ENCODE measurements around the gene KLF17. TPM values are rescaled to one million over a fixed set of nuclear protein-coding genes. Genes with fewer than 3 reads are reported as not detected.
"Not testable (repeated sequence)": the region's sequence is repeated elsewhere in the genome, so short reads cannot be mapped to it uniquely, and the experiment has no call there.

The KLF17 gene
- total RNA-seq, 2 donors from 2014 or later, result 0.92 TPM; not detected in 1

DNA sequence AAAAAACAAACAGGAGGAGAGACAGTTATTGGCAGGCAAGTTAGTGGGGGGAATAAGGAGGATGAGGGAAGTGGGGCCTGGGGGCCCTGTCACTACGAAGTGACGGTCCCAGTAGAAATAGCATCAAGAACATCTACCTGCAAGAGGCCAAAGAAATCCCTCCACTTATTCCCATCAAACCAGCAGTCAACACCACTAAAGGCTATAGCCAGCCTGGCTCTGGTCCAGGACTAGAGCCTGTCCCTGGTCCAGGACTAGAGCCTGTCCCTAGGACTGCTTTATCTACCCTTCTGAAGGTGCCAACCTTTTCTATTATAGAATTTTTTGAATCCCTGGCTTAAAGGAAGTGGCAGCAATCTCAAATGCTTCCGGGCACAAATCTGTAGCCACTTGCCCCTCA, 19.6 kb downstream of the KLF17 start:
- no peaks in the 10 kb centered on the region for H3K4me1 ChIP-seq (ENCODE audit: control insufficient read depth in 1 of 2, low read depth in 2 of 2)
- TF ChIP-seq, protein P1, sequence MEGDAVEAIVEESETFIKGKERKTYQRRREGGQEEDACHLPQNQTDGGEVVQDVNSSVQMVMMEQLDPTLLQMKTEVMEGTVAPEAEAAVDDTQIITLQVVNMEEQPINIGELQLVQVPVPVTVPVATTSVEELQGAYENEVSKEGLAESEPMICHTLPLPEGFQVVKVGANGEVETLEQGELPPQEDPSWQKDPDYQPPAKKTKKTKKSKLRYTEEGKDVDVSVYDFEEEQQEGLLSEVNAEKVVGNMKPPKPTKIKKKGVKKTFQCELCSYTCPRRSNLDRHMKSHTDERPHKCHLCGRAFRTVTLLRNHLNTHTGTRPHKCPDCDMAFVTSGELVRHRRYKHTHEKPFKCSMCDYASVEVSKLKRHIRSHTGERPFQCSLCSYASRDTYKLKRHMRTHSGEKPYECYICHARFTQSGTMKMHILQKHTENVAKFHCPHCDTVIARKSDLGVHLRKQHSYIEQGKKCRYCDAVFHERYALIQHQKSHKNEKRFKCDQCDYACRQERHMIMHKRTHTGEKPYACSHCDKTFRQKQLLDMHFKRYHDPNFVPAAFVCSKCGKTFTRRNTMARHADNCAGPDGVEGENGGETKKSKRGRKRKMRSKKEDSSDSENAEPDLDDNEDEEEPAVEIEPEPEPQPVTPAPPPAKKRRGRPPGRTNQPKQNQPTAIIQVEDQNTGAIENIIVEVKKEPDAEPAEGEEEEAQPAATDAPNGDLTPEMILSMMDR (IDR thresholded peaks at IDR 0.05), result no peak
- H3K9me3 ChIP-seq, result no peaks in the 10 kb centered on the region
- no peak for ATAC-seq (ENCODE audit: insufficient number of reproducible peaks, low FRiP score, low read depth)
- H3K27ac ChIP-seq, result no peak overlapping the region
- no peak overlapping the region for H3K4me3 ChIP-seq
- no peaks in the 10 kb centered on the region for H3K36me3 ChIP-seq
- DNase-seq (ENCODE audit: low spot score), result no peak
- H3K27me3 ChIP-seq (replicated peaks; ENCODE audit: insufficient read depth), result no peaks in the 10 kb centered on the region

DNA sequence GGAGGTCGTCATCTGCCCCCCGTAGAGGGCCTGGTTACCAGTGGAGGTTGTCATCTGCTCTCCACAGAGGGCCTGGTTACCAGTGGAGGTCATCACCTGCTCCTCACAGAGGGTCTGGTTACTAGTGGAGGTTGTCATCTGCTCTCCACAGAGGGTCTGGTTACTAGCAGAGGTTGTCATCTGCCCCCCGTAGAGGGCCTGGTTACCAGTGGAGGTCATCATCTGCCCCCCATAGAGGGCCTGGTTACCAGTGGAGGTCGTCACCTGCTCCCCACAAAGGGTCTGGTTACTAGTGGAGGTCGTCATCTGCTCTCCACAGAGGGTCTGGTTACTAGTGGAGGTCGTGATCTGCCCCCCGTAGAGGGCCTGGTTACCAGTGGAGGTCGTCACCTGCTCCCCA, 20.9 kb downstream of the KLF17 start:
- not testable (repeated sequence) for H3K36me3 ChIP-seq; H3K27me3 ChIP-seq (replicated peaks; ENCODE audit: insufficient read depth); DNase-seq (ENCODE audit: low spot score); H3K4me1 ChIP-seq (ENCODE audit: control insufficient read depth in 1 of 2, low read depth in 2 of 2); H3K4me3 ChIP-seq; H3K27ac ChIP-seq; ATAC-seq (ENCODE audit: insufficient number of reproducible peaks, low FRiP score, low read depth); H3K9me3 ChIP-seq

DNA sequence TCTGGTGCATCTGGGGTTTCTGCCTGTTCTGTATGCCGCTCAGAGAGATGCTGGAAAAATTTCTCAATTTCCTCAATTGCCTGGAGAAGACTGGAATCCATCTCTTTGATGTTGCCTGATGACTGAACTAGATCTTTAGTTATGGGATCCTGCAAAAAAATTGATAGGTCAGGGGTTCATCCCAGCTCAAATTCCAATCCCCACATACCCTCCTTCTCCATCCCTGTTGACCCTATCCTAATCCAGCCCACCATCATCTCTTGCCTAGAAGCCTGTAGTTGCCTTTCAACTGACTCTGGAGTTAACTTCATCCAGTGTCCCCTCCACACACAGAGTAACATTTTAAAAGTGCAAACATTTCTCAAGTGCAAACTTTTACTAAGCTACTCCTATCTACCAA, 22.9 kb downstream of the KLF17 start, which contains the start of gene KLF18:
KLF18 (minus strand) TSS at position 101 of the 400 bp plus-strand sequence; CDS start at position 101, 0 bp downstream.
- H3K4me1 ChIP-seq (ENCODE audit: control insufficient read depth in 1 of 2, low read depth in 2 of 2), result no peaks in the 10 kb centered on the region
- DNase-seq (ENCODE audit: low spot score), result no peak
- TF ChIP-seq, protein P1 (IDR thresholded peaks at IDR 0.05), result no peak
- no peak for ATAC-seq (ENCODE audit: insufficient number of reproducible peaks, low FRiP score, low read depth)
- H3K36me3 ChIP-seq, result no peaks in the 10 kb centered on the region
- peaks cover 10% of the 10 kb centered on the region for H3K9me3 ChIP-seq
- H3K4me3 ChIP-seq, result no peak within 1 kb of the TSS
- H3K27ac ChIP-seq, result no peak within 1 kb of the TSS
- H3K27me3 ChIP-seq (replicated peaks; ENCODE audit: insufficient read depth), result no peaks in the 10 kb centered on the region

DNA sequence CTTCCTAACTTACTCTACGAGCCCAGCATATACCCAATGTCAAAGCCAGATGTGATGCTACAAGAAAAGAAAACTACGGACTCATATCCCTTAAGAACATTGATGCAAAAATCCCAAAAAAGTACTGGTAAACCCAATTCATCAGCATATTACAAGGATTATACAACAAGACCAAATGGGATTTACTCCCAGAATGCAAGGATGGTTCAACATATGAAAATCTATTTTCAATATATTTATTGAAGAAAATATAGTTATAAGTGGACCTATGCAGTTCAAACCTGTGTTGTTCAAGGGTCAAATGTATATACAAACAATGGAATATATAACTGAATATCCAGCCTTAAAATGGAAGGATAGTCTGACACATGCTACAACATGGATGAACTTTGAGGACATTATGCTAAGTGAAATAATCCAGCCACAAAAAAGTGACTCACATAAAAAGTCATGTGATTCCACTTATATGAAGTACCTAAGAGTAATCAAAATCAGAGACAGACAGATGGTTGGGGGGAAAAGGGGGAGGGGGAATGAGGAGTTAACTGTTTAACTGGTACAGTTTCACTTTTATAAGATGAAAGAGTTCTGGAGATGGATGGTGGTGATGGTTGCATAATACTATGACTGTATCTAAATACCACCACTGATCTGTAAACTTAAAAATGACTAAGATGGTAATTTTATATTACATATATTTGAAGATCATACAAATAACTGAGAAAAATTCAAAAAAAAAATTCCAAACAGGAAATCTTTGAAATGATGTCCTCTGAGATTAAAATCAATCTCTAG, 26.5 kb downstream of the KLF17 start:
- Histone ChIP-seq H3K36me3 (no peaks in the 10 kb centered on the region), H3K27me3 (replicated peaks; ENCODE audit: insufficient read depth) (no peaks in the 10 kb centered on the region), H3K27ac (no peak overlapping the region), H3K9me3 (peaks cover 10% of the 10 kb centered on the region), H3K4me1 (ENCODE audit: control insufficient read depth in 1 of 2, low read depth in 2 of 2) (no peaks in the 10 kb centered on the region), H3K4me3 (no peak overlapping the region)
- TF ChIP-seq, protein P1 (IDR thresholded peaks at IDR 0.05), result no peak
- no peak for DNase-seq (ENCODE audit: low spot score)
- ATAC-seq (ENCODE audit: insufficient number of reproducible peaks, low FRiP score, low read depth), result no peak

DNA sequence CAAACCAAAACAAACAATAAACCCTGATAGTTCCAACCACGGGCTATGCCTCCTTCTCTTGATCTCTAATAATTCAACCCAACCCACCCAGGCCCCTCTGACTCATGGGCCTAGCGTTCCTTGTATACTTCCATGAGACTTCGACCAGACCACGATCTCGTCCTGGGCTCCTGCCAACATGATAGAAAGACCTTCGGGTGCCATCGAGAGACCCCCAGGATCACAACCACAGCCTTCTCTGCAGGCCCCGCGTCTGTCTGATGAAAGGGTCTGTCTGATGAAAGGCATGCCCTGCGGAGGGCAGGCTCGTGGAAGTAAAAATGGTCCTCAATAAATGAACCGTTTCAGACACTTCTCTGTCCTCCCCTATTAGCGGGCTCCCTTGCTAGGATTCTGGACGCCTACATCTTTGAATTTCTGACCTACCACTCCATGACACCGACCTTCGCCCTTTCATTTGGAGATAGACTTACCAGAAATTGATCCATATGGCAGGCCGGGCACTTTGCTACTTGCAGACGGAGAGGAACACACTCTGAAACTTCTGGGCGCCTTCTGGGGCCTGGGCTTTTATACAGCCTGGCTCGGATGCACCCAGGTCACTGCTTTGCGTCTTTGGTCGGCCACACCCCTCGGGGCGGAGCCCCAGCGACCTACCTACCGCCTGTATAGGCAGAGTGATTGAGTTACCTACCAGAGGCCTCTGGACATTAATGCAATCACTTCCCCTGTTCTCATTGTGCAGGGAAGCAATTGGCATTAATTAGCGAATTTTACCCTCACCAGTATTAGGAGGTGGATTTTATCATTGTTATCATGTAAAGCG, 28.1 kb downstream of the KLF17 start:
- TF ChIP-seq, protein P1 (IDR thresholded peaks at IDR 0.05), result no peak
- no peak for ATAC-seq (ENCODE audit: insufficient number of reproducible peaks, low FRiP score, low read depth)
- no peak overlapping the region for H3K27ac ChIP-seq
- no peak for DNase-seq (ENCODE audit: low spot score)
- no peaks in the 10 kb centered on the region for H3K4me1 ChIP-seq (ENCODE audit: control insufficient read depth in 1 of 2, low read depth in 2 of 2)
- no peaks in the 10 kb centered on the region for H3K27me3 ChIP-seq (replicated peaks; ENCODE audit: insufficient read depth)
- H3K9me3 ChIP-seq, result peaks cover 10% of the 10 kb centered on the region
- H3K4me3 ChIP-seq, result no peak overlapping the region
- no peaks in the 10 kb centered on the region for H3K36me3 ChIP-seq

Measured in thoracic aorta (tissue), 2 donors.